HepG2 (cell line): Measurements from ENCODE around the gene METTL26. TPM values are rescaled to one million over a fixed set of nuclear protein-coding genes. Genes with fewer than 3 reads are reported as not detected.

Experiments
- AGO2 ChIP-seq: fragments of 200-400 bp; formaldehyde crosslinking; optimal IDR thresholded peaks from 2 replicates; pipeline ENCODE3; 2017; ENCODE audit warnings: mild to moderate bottlenecking, low read depth, low read length, moderate library complexity
- ATF1 ChIP-seq: IDR thresholded peaks from 2 replicates; pipeline ENCODE4 v1.6.1; 2016; ENCODE audit warnings: mild to moderate bottlenecking, control low read depth
- ATRX ChIP-seq: sonication (generic); formaldehyde crosslinking; IDR thresholded peaks from 2 replicates; pipeline ENCODE4 v1.4.0; 2020; ENCODE audit warnings: missing genetic modification reagents, borderline replicate concordance
- FOXK1 ChIP-seq: sonication (generic); formaldehyde crosslinking; IDR thresholded peaks from 2 replicates; pipeline ENCODE4 v1.4.0; 2020; ENCODE audit warnings: low read depth, missing genetic modification reagents, borderline replicate concordance
- GLI4 ChIP-seq: sonication (generic); formaldehyde crosslinking; IDR thresholded peaks from 2 replicates; pipeline ENCODE4 v1.5.1; 2020; ENCODE audit warnings: missing genetic modification reagents, mild to moderate bottlenecking, moderate library complexity, borderline replicate concordance
- NKX3-1 ChIP-seq: sonication (generic); formaldehyde crosslinking; IDR thresholded peaks from 2 replicates; pipeline ENCODE4 v1.5.0; 2020; ENCODE audit warnings: missing genetic modification reagents
- TAF15 ChIP-seq: fragments of 200-400 bp; formaldehyde crosslinking; IDR thresholded peaks from one replicate; pipeline ENCODE4 v1.6.1; 2018; ENCODE audit warnings: mild to moderate bottlenecking, low read depth, low read length; ENCODE audit not compliant: poor library complexity, severe bottlenecking
- YEATS2 ChIP-seq: sonication (generic); formaldehyde crosslinking; IDR thresholded peaks from 2 replicates; pipeline ENCODE4 v1.4.0; 2020; ENCODE audit warnings: missing genetic modification reagents, borderline replicate concordance
- ZC3H13 ChIP-seq: sonication (generic); formaldehyde crosslinking; IDR thresholded peaks from 2 replicates; pipeline ENCODE4 v1.8.1; 2023; ENCODE audit warnings: mild to moderate bottlenecking, missing genetic modification reagents, moderate library complexity
- ZIK1 ChIP-seq: sonication (generic); formaldehyde crosslinking; IDR thresholded peaks from 2 replicates; pipeline ENCODE4 v1.5.0; 2020; ENCODE audit warnings: mild to moderate bottlenecking, low read depth, missing genetic modification reagents, borderline replicate concordance
- ZNF20 ChIP-seq: sonication (generic); formaldehyde crosslinking; IDR thresholded peaks from 2 replicates; pipeline ENCODE4 v1.4.0; 2020; ENCODE audit warnings: mild to moderate bottlenecking, moderate library complexity, missing genetic modification reagents
- ZNF460 ChIP-seq: sonication (generic); formaldehyde crosslinking; IDR thresholded peaks from 2 replicates; pipeline ENCODE4 v1.5.1; 2020; ENCODE audit warnings: missing genetic modification reagents, mild to moderate bottlenecking, borderline replicate concordance
- ZNF773 ChIP-seq: sonication (generic); formaldehyde crosslinking; IDR thresholded peaks from 2 replicates; pipeline ENCODE4 v1.4.0; 2020; ENCODE audit warnings: missing genetic modification reagents, borderline replicate concordance
- ZNF775 ChIP-seq: sonication (generic); formaldehyde crosslinking; IDR thresholded peaks from 2 replicates; pipeline ENCODE4 v1.4.0; 2020; ENCODE audit warnings: missing genetic modification reagents, mild to moderate bottlenecking, moderate library complexity, borderline replicate concordance
- ZNF83 ChIP-seq: sonication (generic); formaldehyde crosslinking; IDR thresholded peaks from 2 replicates; pipeline ENCODE4 v1.4.0; 2020; ENCODE audit warnings: missing genetic modification reagents, mild to moderate bottlenecking, borderline replicate concordance
- ZSCAN9 ChIP-seq: IDR thresholded peaks from 2 replicates; pipeline ENCODE4 v1.6.1; 2016; ENCODE audit warnings: borderline replicate concordance
- polyA plus RNA-seq, 8 experiments: library from polyadenylated mRNA; depleted of rRNA in 3 of 8; stranded (reverse) in 7 of 8; unstranded in 1 of 8; fragments of >200 nt; fragmentation: Illumina TruSeq in 4 of 8; extraction: Trizol in 4 of 8; gene quantifications; 2 replicates each; pipeline versions ENCODE4 v1.2.1 to v1.2.3, GENCODE V29; 2011 to 2016; ENCODE audit warnings: low read depth in 4 of 8, missing spikeins in 1 of 8, mixed read lengths in 1 of 8; ENCODE audit not compliant: insufficient read depth in 1 of 8
- total RNA-seq, 5 experiments: library from RNA; depleted of rRNA; stranded (reverse); fragments of >200 nt; fragmentation: Illumina TruSeq; extraction: Trizol; gene quantifications; 2 replicates each; pipeline ENCODE4 v1.2.3, GENCODE V29; 2016; ENCODE audit warnings: low read depth in 1 of 5
- TF ChIP-seq, protein P1 (sequence below): sonication (generic); formaldehyde crosslinking; IDR thresholded peaks from 2 replicates; pipeline ENCODE4 v1.8.1; 2023; ENCODE audit warnings: missing genetic modification reagents, mild to moderate bottlenecking, borderline replicate concordance
- TF ChIP-seq, protein P2 (sequence below): sonication (generic); formaldehyde crosslinking; IDR thresholded peaks from 2 replicates; pipeline ENCODE4 v1.4.0; 2020; ENCODE audit warnings: missing genetic modification reagents
- TF ChIP-seq, protein P3 (sequence below): sonication (generic); formaldehyde crosslinking; IDR thresholded peaks from 2 replicates; pipeline ENCODE4 v1.8.1; 2022; ENCODE audit warnings: low read depth, mild to moderate bottlenecking, missing genetic modification reagents
- TF ChIP-seq, protein P4 (sequence below): conservative IDR thresholded peaks from 2 replicates; pipeline ENCODE4 v1.6.1; 2018; ENCODE audit warnings: missing genetic modification reagents
- TF ChIP-seq, protein P5 (sequence below): sonication (generic); formaldehyde crosslinking; IDR thresholded peaks from 2 replicates; pipeline ENCODE4 v1.8.1; 2023; ENCODE audit warnings: mild to moderate bottlenecking, inconsistent platforms, moderate library complexity, missing genetic modification reagents, borderline replicate concordance

METTL26 gene
- total and polyA plus RNA-seq, 2 of the 13 experiments (the other 11 are each of a cell fraction or from before 2014, with no cell fraction given): 65.5 to 70.1 TPM

DNA sequence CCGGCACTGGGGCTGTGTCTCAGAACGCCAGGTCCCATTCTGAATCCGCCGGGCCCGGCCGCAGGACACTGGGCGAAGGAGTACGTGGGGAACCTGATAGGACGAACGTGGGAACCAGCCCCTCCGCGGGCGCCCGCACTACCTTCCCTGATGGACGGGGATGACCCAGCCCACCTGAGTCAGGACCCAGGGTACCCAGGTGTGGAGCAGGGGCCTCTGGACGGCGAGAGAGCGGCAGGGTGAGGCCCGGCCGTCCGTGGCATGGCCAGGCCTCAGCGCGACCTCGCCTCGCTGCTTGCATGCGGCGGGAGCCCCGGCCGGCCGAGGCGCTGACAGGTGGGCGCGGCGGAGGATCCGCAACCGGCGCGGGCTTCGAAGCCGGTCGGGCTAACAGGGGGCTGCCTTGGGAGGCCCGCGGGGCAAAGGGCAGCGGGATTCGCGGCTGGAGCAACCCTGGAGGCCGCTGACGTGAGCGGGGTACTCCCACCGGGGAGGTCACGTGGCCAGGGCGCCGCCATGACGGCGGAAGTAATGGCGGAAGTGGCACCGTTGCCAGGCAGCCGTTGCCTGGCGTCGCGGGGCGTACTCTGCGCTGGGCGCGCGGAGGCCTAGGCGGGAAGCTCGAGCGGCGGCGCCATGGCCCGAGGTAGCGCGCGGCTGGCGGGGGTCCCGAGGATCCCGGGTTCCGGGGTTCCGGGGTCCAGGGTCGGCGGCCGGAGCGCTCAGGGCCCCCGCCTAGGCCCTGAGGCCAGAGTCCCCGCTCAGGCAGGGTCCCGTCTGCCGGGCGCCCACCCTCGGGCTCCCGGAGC, 12.9 kb upstream of the METTL26 start, which contains the start of gene WDR90 (continued):
- TF ChIP-seq GLI4 (CRISPR knock-in tag) (0 out of 2 replicates have a peak, but pooled peaks have one; percentile 83), AGO2 (peak; percentile 99), ZNF83 (CRISPR knock-in tag) (no peak), ZIK1 (CRISPR knock-in tag) (peak; percentile 92; the same call in 1 of the 2 replicates), FOXK1 (peak; percentile 71; the same call in 1 of the 2 replicates), ATF1 (CRISPR knock-in tag) (no peak), NKX3-1 (CRISPR knock-in tag) (peak; percentile 56), ZNF20 (CRISPR knock-in tag) (no peak), TAF15 (peak; percentile 94), ZSCAN9 (CRISPR knock-in tag) (no peak), ZNF460 (CRISPR knock-in tag) (no peak; the same call in 1 of the 2 replicates), ZNF775 (CRISPR knock-in tag) (no peak; the same call in 1 of the 2 replicates), ZC3H13 (CRISPR knock-in tag) (peak; percentile 98), YEATS2 (CRISPR knock-in tag) (peak; percentile 81), ZNF773 (CRISPR knock-in tag) (no peak), ATRX (CRISPR knock-in tag) (no peak)
- TF ChIP-seq, protein P1, sequence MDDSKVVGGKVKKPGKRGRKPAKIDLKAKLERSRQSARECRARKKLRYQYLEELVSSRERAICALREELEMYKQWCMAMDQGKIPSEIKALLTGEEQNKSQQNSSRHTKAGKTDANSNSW (CRISPR knock-in tag): no peak
- TF ChIP-seq, protein P2, sequence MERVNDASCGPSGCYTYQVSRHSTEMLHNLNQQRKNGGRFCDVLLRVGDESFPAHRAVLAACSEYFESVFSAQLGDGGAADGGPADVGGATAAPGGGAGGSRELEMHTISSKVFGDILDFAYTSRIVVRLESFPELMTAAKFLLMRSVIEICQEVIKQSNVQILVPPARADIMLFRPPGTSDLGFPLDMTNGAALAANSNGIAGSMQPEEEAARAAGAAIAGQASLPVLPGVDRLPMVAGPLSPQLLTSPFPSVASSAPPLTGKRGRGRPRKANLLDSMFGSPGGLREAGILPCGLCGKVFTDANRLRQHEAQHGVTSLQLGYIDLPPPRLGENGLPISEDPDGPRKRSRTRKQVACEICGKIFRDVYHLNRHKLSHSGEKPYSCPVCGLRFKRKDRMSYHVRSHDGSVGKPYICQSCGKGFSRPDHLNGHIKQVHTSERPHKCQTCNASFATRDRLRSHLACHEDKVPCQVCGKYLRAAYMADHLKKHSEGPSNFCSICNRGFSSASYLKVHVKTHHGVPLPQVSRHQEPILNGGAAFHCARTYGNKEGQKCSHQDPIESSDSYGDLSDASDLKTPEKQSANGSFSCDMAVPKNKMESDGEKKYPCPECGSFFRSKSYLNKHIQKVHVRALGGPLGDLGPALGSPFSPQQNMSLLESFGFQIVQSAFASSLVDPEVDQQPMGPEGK: peak; percentile 83
- TF ChIP-seq, protein P3, sequence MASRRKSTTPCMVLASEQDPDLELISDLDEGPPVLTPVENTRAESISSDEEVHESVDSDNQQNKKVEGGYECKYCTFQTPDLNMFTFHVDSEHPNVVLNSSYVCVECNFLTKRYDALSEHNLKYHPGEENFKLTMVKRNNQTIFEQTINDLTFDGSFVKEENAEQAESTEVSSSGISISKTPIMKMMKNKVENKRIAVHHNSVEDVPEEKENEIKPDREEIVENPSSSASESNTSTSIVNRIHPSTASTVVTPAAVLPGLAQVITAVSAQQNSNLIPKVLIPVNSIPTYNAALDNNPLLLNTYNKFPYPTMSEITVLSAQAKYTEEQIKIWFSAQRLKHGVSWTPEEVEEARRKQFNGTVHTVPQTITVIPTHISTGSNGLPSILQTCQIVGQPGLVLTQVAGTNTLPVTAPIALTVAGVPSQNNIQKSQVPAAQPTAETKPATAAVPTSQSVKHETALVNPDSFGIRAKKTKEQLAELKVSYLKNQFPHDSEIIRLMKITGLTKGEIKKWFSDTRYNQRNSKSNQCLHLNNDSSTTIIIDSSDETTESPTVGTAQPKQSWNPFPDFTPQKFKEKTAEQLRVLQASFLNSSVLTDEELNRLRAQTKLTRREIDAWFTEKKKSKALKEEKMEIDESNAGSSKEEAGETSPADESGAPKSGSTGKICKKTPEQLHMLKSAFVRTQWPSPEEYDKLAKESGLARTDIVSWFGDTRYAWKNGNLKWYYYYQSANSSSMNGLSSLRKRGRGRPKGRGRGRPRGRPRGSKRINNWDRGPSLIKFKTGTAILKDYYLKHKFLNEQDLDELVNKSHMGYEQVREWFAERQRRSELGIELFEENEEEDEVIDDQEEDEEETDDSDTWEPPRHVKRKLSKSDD (CRISPR knock-in tag): peak; percentile 69; the same call in 1 of the 2 replicates
- TF ChIP-seq, protein P4, sequence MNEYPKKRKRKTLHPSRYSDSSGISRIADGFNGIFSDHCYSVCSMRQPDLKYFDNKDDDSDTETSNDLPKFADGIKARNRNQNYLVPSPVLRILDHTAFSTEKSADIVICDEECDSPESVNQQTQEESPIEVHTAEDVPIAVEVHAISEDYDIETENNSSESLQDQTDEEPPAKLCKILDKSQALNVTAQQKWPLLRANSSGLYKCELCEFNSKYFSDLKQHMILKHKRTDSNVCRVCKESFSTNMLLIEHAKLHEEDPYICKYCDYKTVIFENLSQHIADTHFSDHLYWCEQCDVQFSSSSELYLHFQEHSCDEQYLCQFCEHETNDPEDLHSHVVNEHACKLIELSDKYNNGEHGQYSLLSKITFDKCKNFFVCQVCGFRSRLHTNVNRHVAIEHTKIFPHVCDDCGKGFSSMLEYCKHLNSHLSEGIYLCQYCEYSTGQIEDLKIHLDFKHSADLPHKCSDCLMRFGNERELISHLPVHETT (CRISPR knock-in tag): peak; percentile 90
- TF ChIP-seq, protein P5, sequence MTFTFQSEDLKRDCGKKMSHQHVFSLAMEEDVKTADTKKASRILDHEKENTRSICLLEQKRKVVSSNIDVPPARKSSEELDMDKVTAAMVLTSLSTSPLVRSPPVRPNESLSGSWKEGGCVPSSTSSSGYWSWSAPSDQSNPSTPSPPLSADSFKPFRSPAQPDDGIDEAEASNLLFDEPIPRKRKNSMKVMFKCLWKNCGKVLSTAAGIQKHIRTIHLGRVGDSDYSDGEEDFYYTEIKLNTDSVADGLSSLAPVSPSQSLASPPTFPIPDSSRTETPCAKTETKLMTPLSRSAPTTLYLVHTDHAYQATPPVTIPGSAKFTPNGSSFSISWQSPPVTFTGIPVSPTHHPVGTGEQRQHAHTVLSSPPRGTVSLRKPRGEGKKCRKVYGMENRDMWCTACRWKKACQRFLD (CRISPR knock-in tag): peak; percentile 88; the same call in 1 of the 2 replicates
